A549 treated with AZD2906 at 1 μM for 4 hours (cell line): ENCODE data around the gene ZNF648. TPM values are rescaled to one million over a fixed set of nuclear protein-coding genes. Genes with fewer than 3 reads are reported as not detected.

Source experiments
- total RNA-seq: library from RNA; stranded (reverse); fragments of 200-300 nt; extraction: Qiagen RNA extraction; gene quantifications from 5 replicates; pipeline ENCODE4 v1.2.3, GENCODE V29; 2022

Gene ZNF648, protein sequence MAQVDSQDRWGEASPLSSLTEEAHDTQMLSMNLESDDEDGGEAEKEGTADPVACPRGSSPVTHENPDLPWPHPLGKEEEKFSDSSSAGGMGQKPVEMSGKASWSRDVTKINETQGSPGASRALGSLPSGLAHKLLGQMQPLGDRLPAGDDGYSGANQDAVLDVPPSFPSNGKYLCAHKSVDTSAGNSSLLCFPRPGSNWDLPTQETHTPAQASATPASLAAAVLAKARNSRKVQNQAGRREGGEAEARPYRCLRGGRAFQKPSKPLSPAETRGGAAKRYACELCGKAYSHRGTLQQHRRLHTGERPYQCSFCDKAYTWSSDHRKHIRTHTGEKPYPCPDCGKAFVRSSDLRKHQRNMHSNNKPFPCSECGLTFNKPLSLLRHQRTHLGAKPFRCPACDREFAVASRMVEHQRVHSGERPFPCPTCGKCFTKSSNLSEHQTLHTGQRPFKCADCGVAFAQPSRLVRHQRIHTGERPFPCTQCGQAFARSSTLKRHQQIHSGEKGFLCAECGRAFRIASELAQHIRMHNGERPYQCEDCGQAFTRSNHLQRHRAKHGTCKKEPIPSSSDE
- not detected in 5 replicates for total RNA-seq

DNA sequence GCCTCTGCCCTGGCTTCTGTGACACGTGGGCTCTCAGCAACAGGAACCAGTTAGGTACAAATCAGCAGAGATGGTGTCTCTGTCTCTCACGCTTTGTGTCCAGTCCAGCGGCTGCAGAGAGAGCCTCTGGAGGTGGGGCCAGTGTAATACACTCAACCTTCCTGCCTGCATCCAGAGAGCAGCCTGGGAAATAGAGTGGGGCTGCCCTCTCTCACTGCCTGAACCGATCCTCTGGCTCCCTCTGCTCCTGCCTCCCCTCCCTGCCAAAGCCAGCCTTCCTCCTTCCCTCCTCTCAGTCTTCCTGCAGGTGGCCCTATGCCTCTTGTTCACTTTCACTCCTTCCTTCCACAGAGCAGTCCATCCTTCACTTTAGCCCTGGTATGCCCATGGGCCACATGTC lies at the start of gene ZNF648:
Gene ZNF648, minus strand, starts transcription at position 119 of the 400 bp plus-strand sequence. CDS start 3,702 bp downstream, outside the sequence.

